ENCODE data around the gene ADIPOQ.

The ADIPOQ gene

DNA sequence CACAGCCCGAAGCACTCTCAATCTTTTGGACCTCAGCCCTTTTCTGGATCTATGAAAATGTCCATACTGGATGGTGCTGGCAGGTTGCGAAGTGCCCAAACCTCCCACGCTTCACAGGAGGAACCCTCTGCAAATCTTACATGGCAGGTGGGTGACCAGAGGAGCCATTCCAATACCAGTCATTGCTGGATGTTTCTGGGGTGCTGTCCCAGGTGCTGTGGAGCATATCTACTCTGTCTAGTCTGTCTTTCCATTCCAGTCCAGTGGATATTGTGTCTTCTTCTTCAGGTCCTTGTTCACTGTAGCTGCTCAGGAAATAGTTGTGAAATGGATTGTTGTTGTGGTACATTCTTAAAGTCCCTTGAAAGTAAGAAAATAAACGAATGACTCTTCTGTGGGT lies 10.7 kb upstream of the ADIPOQ start:
- DNase-seq (ENCODE audit: low read depth in 1 of 2, low spot score in 1 of 2), result no peak
- H3K27me3 ChIP-seq (ENCODE audit: insufficient read depth, poor library complexity, severe bottlenecking), result peaks cover 22% of the 10 kb centered on the region
- H3K27ac ChIP-seq (replicated peaks), result no peak overlapping the region
- TF ChIP-seq, protein P1, sequence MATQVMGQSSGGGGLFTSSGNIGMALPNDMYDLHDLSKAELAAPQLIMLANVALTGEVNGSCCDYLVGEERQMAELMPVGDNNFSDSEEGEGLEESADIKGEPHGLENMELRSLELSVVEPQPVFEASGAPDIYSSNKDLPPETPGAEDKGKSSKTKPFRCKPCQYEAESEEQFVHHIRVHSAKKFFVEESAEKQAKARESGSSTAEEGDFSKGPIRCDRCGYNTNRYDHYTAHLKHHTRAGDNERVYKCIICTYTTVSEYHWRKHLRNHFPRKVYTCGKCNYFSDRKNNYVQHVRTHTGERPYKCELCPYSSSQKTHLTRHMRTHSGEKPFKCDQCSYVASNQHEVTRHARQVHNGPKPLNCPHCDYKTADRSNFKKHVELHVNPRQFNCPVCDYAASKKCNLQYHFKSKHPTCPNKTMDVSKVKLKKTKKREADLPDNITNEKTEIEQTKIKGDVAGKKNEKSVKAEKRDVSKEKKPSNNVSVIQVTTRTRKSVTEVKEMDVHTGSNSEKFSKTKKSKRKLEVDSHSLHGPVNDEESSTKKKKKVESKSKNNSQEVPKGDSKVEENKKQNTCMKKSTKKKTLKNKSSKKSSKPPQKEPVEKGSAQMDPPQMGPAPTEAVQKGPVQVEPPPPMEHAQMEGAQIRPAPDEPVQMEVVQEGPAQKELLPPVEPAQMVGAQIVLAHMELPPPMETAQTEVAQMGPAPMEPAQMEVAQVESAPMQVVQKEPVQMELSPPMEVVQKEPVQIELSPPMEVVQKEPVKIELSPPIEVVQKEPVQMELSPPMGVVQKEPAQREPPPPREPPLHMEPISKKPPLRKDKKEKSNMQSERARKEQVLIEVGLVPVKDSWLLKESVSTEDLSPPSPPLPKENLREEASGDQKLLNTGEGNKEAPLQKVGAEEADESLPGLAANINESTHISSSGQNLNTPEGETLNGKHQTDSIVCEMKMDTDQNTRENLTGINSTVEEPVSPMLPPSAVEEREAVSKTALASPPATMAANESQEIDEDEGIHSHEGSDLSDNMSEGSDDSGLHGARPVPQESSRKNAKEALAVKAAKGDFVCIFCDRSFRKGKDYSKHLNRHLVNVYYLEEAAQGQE (IDR thresholded peaks at IDR 0.05; ENCODE audit: insufficient replicate concordance, low read depth), result peak; percentile 86
- no peak for TF ChIP-seq POLR2AphosphoS5 (IDR thresholded peaks at IDR 0.05; ENCODE audit: low read depth)
- no peak overlapping the region for H3K4me3 ChIP-seq (replicated peaks; ENCODE audit: insufficient read depth, low read length)

- Histone ChIP-seq H3K27me3 (ENCODE audit: insufficient read depth, poor library complexity, severe bottlenecking) (peaks cover 22% of the 10 kb centered on the region), H3K4me3 (replicated peaks; ENCODE audit: insufficient read depth, low read length) (no peak overlapping the region), H3K27ac (replicated peaks) (no peak overlapping the region)
- no peak for DNase-seq (ENCODE audit: low read depth in 1 of 2, low spot score in 1 of 2)
- TF ChIP-seq, protein P1 (IDR thresholded peaks at IDR 0.05; ENCODE audit: insufficient replicate concordance, low read depth), result no peak
- TF ChIP-seq SPI1 (IDR thresholded peaks at IDR 0.05; ENCODE audit: borderline replicate concordance, low read depth), result no peak
- no peak for TF ChIP-seq GABPA (IDR thresholded peaks at IDR 0.05; ENCODE audit: low read depth)
- no peak for TF ChIP-seq POLR2AphosphoS5 (IDR thresholded peaks at IDR 0.05; ENCODE audit: low read depth)
- no peak for TF ChIP-seq CTCF (IDR thresholded peaks at IDR 0.05; ENCODE audit: insufficient read depth, low read length)
Measured at GRCh38 chr3:186832276-186832675, 10.2 kb upstream of the ADIPOQ start.

DNA sequence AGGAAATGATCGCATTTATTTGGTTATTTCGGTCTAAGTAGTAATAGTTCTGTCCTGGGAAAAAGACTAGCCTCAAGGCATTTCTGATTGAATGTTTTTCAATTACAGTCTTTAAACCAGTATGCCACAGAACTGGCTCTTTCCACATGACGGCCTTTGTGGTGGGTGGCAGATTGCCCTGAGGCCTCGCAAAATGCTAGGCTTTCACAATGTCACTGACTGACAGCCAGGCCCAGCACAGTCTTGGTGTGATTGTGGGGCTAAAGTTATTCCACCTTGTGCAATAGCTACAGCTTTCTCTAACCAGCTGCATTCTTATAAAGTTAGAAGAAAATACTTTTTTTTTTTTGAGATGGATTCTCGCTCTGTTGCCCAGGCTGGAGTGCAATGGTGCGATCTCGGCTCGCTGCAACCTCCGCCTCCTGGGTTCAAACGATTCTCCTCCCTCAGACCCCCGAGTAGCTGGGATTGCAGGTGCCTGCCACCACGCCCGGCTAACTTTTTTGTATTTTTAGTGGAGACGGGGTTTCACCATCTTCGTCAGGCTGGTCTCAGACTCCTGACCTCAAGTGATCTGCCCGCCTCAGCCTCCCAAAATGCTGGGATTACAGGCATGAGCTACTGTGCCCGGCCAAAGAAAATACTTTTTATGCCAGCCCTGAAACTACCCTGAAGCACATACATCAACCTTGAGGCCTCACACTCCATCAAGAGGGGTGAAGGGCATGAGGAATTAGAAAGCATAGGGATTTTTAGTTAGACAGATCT lies 2.5 kb upstream of the ADIPOQ start:
- DNase-seq (ENCODE audit: low read depth in 1 of 2, low spot score in 1 of 2), result peak in 1 of 2 experiments; percentile 32
- H3K4me3 ChIP-seq (replicated peaks; ENCODE audit: insufficient read depth, low read length), result no peak overlapping the region
- no peak for TF ChIP-seq CTCF (IDR thresholded peaks at IDR 0.05; ENCODE audit: insufficient read depth, low read length)
- H3K27me3 ChIP-seq (ENCODE audit: insufficient read depth, poor library complexity, severe bottlenecking), result no peaks in the 10 kb centered on the region
- H3K27ac ChIP-seq (replicated peaks), result no peak overlapping the region

- Histone ChIP-seq H3K4me3 (replicated peaks; ENCODE audit: insufficient read depth, low read length) (no peak overlapping the region), H3K27me3 (ENCODE audit: insufficient read depth, poor library complexity, severe bottlenecking) (no peaks in the 10 kb centered on the region), H3K27ac (replicated peaks) (no peak overlapping the region)
- TF ChIP-seq CTCF (IDR thresholded peaks at IDR 0.05; ENCODE audit: insufficient read depth, low read length) (no peak), SPI1 (IDR thresholded peaks at IDR 0.05; ENCODE audit: borderline replicate concordance, low read depth) (no peak), GABPA (IDR thresholded peaks at IDR 0.05; ENCODE audit: low read depth) (no peak), POLR2AphosphoS5 (IDR thresholded peaks at IDR 0.05; ENCODE audit: low read depth) (no peak)
- TF ChIP-seq, protein P1 (IDR thresholded peaks at IDR 0.05; ENCODE audit: insufficient replicate concordance, low read depth), result no peak
- DNase-seq (ENCODE audit: low read depth in 1 of 2, low spot score in 1 of 2), result no peak
Measured at GRCh38 chr3:186841620-186842019, 890 bp upstream of the ADIPOQ start.

All from HL-60 (cell line).